IPS-20b (cell line): ENCODE measurements around the gene FAM107A.

ENCODE experiments used
- H3K27ac ChIP-seq: one replicate; pipeline ENCODE4 v1.5.1; 2013; ENCODE audit warnings: low read length
- H3K27me3 ChIP-seq: 2 replicates; pipeline ENCODE4 v1.6.1; 2013; ENCODE audit warnings: mild to moderate bottlenecking, low read length, inconsistent platforms; ENCODE audit not compliant: insufficient read depth
- H3K36me3 ChIP-seq: 2 replicates; pipeline ENCODE4 v1.6.1; 2013; ENCODE audit warnings: low read depth, mild to moderate bottlenecking, inconsistent platforms, low read length, moderate library complexity; ENCODE audit not compliant: insufficient read depth
- H3K4me1 ChIP-seq: 2 replicates; pipeline ENCODE4 v1.6.1; 2013; ENCODE audit warnings: mild to moderate bottlenecking, control low read depth, inconsistent platforms, low read length, moderate library complexity; ENCODE audit not compliant: insufficient read depth
- H3K4me3 ChIP-seq: 2 replicates; pipeline ENCODE4 v1.5.1; 2013; ENCODE audit warnings: mild to moderate bottlenecking, low read length, inconsistent platforms
- H3K9ac ChIP-seq: 2 replicates; pipeline ENCODE4 v1.6.1; 2013; ENCODE audit warnings: low read depth, mild to moderate bottlenecking, inconsistent platforms, low read length, moderate library complexity
- H3K9me3 ChIP-seq: 2 replicates; pipeline ENCODE4 v1.6.1; 2013; ENCODE audit warnings: mild to moderate bottlenecking, low read depth, low read length, inconsistent platforms; ENCODE audit not compliant: insufficient read depth

FAM107A gene

GRCh38 chr3:58551636-58552180 is 25.5 kb downstream of the FAM107A start:
- Histone ChIP-seq H3K9ac (no peak overlapping the region), H3K9me3 (peaks cover 9% of the 10 kb centered on the region), H3K36me3 (no peaks in the 10 kb centered on the region), H3K4me1 (no peaks in the 10 kb centered on the region), H3K4me3 (no peak overlapping the region), H3K27ac (no peak overlapping the region), H3K27me3 (no peaks in the 10 kb centered on the region)

- H3K9ac ChIP-seq, result no peak overlapping the region
- no peak overlapping the region for H3K4me3 ChIP-seq
- H3K4me1 ChIP-seq, result no peaks in the 10 kb centered on the region
- H3K27me3 ChIP-seq, result no peaks in the 10 kb centered on the region
- no peak overlapping the region for H3K27ac ChIP-seq
- H3K36me3 ChIP-seq, result no peaks in the 10 kb centered on the region
- H3K9me3 ChIP-seq, result no peaks in the 10 kb centered on the region
Measured at GRCh38 chr3:58544541-58544940, 32.6 kb downstream of the FAM107A start.

- no peak overlapping the region for H3K4me3 ChIP-seq
- no peak overlapping the region for H3K27ac ChIP-seq
- no peaks in the 10 kb centered on the region for H3K27me3 ChIP-seq
- no peak overlapping the region for H3K9ac ChIP-seq
- no peaks in the 10 kb centered on the region for H3K4me1 ChIP-seq
- no peaks in the 10 kb centered on the region for H3K36me3 ChIP-seq
- no peaks in the 10 kb centered on the region for H3K9me3 ChIP-seq
Measured at GRCh38 chr3:58540176-58540858, 36.9 kb downstream of the FAM107A start.

GRCh38 chr3:58539626-58540025 is 37.6 kb downstream of the FAM107A start:
- Histone ChIP-seq H3K27me3 (no peaks in the 10 kb centered on the region), H3K4me3 (no peak overlapping the region), H3K27ac (no peak overlapping the region), H3K36me3 (no peaks in the 10 kb centered on the region), H3K9ac (no peak overlapping the region), H3K9me3 (no peaks in the 10 kb centered on the region), H3K4me1 (no peaks in the 10 kb centered on the region)

- H3K9me3 ChIP-seq, result no peaks in the 10 kb centered on the region
- no peak overlapping the region for H3K4me3 ChIP-seq
- no peaks in the 10 kb centered on the region for H3K27me3 ChIP-seq
- H3K9ac ChIP-seq, result no peak overlapping the region
- H3K27ac ChIP-seq, result no peak overlapping the region
- H3K4me1 ChIP-seq, result no peaks in the 10 kb centered on the region
- no peaks in the 10 kb centered on the region for H3K36me3 ChIP-seq
Measured at GRCh38 chr3:58537412-58538301, 39.5 kb downstream of the FAM107A start.

GRCh38 chr3:58536501-58537411 is 40.4 kb downstream of the FAM107A start, which contains the start of gene ACOX2:
ACOX2 (minus strand) TSS chr3:58537190; CDS start chr3:58535106, 2,084 bp downstream.
- Histone ChIP-seq H3K9ac (no peak within 1 kb of the TSS), H3K4me3 (no peak within 1 kb of the TSS), H3K9me3 (no peaks in the 10 kb centered on the region), H3K36me3 (no peaks in the 10 kb centered on the region), H3K27me3 (no peaks in the 10 kb centered on the region), H3K27ac (no peak within 1 kb of the TSS), H3K4me1 (no peaks in the 10 kb centered on the region)

GRCh38 chr3:58535531-58536500 is 41.4 kb downstream of the FAM107A start:
- Histone ChIP-seq H3K36me3 (no peaks in the 10 kb centered on the region), H3K9ac (no peak overlapping the region), H3K4me1 (no peaks in the 10 kb centered on the region), H3K9me3 (no peaks in the 10 kb centered on the region), H3K27ac (no peak overlapping the region), H3K27me3 (no peaks in the 10 kb centered on the region), H3K4me3 (no peak overlapping the region)

- no peaks in the 10 kb centered on the region for H3K4me1 ChIP-seq
- H3K9ac ChIP-seq, result no peak overlapping the region
- no peaks in the 10 kb centered on the region for H3K27me3 ChIP-seq
- no peaks in the 10 kb centered on the region for H3K9me3 ChIP-seq
- no peaks in the 10 kb centered on the region for H3K36me3 ChIP-seq
- H3K27ac ChIP-seq, result no peak overlapping the region
- H3K4me3 ChIP-seq, result no peak overlapping the region
Measured at GRCh38 chr3:58534592-58535494, 42.3 kb downstream of the FAM107A start.

GRCh38 chr3:58532794-58533220 is 44.4 kb downstream of the FAM107A start:
- H3K4me1 ChIP-seq, result no peaks in the 10 kb centered on the region
- no peak overlapping the region for H3K9ac ChIP-seq

GRCh38 chr3:58531956-58532355 is 45.2 kb downstream of the FAM107A start:
- H3K36me3 ChIP-seq, result no peaks in the 10 kb centered on the region
- no peaks in the 10 kb centered on the region for H3K9me3 ChIP-seq
- H3K27ac ChIP-seq, result no peak overlapping the region
- H3K27me3 ChIP-seq, result no peaks in the 10 kb centered on the region
- no peak overlapping the region for H3K9ac ChIP-seq
- H3K4me3 ChIP-seq, result no peak overlapping the region
- no peaks in the 10 kb centered on the region for H3K4me1 ChIP-seq

More at GRCh38 chr3:58532794-58533220, 44.4 kb downstream of the FAM107A start:
- Histone ChIP-seq H3K4me3 (no peak overlapping the region), H3K27ac (no peak overlapping the region), H3K9me3 (no peaks in the 10 kb centered on the region), H3K36me3 (no peaks in the 10 kb centered on the region), H3K27me3 (no peaks in the 10 kb centered on the region)
